Midbrain (tissue), 1 donor: ENCODE measurements around the gene LFNG.
A peak's percentile ranks its signal among the peaks of the same experiment; 100 is the strongest.

Experiments used
- DNase-seq: peaks from one replicate; lab custom pipeline; 2025; lab: John Stamatoyannopoulos, UW

LFNG gene

DNA sequence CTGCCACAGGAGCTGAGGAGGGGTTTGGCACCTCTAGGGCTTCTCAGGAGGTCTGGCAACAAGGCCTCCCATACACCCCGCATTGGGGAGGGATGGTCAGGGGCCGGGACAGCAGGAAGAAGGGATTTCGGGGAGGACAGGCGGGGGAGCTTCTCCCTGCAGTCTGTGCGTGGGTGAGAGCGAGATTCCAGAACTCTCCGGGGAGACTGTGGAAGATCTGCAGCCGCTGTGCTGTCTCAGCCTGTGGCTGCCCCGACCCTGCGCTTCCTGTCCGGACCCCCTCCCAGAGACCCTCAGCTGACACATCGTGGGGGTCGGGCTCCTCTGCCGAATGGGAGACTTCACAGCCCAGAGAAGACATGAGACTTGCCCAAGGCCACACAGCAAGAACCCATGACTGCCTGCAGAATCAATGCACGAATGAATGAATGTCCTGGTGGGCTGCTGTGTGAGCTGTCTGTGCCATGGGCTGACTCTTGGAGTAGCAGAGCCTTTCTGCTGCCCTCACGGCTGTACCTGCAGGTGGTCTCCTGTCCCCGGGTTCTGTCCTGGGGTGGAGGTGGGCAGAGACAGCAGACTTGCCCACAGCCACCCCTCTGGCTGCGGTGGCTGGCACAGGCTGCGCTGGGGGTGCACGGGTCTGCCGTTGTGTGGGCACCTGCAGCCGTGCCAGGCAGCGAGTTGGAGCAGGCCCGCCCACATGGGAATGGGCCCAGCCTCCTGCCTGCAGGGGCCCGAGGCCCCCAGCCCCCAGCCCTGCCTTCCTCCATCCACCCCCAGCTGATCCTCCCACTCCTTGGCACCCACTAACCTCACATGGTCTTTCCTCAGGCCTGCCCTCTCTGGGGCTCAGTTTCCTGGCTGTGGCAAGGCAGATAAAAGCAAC lies 16.3 kb upstream of the LFNG start:
- no peak for DNase-seq

DNA sequence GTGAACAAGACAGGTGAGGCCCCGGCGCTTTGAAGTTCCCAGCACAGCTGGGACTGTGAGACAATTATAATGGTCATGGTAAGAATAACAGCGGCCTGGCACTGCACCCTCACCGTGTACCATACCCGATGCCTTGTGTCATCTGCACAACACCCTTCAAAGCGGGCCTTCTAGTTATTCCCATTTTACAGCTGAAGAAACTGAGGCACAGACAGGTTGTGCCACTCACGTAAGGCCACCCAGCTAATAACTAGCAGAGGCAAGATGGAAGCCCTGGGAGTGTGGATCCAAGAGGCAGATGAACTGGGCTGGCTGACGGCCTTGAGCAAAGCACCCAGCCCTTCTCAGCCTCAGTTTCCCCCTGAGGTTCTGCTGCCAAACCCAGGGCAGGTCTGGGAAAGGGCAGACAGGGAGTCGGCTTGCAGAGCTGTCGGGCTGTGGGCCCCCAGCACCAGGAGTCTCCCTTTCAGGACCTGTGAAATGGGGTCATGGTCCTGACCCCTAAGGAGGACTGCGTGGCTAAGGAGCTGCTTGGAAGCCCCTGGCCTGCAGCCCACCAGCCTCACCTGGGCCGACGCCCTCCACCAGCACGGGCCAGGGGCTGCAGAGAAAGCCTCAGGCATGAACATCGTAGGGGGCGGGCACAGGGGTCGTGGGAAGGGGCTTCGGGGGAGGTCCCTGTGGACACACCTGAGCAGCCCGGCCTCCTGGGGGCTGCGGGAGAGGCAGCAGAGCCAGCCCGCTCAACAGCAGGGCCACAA lies 15.3 kb upstream of the LFNG start:
- DNase-seq, result no peak

DNA sequence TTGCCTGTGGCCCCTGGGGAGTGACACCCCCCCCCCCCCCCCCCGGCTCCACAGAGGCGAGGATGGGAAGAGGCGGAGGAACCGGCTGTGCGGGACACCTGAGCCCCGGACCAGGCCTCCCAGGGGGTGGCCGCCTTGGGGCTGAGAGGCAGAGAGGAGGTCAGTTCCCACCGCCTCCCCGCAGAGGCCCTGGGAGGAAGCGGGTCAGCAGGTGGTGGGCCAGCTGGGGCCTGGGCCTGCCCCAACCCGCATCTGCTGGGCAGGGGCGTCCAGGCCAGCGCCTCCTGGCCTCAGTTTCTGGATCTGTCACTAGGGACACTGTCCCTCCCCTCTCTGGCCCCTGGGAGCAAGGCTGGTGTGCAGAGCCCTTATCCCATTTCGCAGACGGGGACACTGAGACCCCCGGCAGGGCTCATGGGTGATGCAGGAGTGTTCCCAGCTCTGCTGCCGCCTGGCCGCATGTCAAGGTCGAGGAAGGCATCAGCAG lies 14.6 kb upstream of the LFNG start:
- no peak for DNase-seq

DNA sequence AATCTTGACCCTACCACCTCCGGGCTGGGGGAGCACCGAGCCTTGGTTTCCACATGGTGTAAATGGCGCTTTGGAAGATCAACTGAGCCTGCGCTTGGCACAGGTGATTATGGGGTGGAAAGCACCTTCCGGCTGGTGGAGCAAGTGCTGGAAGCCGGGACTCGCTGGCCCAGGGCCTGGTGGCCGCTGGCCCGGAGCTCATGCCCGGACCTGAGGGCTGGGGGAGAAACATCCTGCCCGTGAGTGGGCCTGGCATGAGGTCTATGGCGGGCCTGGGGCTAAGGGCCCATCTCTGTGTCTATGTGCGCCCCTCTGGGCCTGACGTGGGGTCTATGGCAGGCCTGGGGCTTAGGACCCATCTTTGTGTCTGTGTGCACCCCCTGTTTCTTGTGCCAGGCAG lies 14.2 kb upstream of the LFNG start:
- DNase-seq, result no peak

DNA sequence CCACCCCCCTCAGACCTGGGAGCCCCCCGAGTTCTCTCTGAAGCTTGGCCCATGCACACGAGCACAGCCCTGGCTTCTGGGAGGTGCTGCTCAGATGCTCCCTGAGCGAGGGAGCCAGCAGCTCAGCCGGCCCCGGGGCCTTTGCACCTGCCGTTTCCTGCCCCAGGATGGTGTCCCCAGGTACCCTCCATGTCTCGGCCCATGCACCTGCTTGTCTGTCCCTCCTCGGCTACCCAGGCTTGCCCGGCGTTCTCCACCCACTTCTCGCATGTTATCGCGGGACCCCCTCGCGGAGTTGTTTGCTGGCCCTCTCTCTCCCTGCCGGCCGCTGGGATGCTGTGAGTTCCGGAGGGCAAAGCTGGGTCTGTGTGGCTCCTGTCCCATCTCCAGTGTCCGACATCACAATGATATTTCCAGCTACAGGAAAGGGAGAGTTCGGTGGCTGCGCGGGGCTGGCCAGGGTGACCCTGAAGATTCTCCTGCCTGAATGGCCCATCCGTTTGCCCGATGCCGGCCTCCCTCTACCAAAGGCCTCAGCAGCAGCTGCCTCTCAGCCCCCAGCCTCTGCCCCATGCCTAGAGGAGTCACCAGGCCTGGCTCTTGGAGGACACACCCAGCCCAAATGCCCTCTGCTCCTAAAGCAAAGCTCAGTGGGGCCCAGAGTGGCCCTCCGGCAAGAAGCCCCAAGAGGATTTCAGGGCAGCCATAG lies 12.2 kb upstream of the LFNG start:
- no peak for DNase-seq

DNA sequence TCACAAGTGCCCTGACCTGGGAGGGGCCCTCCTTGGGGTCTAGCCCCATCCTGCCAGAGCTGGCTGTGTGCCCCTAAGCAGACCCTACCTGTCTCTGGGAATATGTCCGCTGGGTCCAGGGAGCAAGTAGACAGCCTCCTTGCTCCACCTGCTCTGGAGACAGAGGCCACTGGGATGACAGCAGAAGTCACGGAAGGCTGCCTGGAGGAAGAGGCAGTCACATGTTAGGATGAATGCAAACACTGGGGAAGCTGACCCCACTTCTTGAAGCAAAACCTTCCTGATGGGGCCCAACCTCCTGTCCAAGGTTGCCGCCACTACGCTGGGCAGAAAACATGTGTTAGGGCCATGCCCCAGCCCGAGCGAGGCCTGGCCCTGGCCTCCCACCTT lies 11.7 kb upstream of the LFNG start:
- no peak for DNase-seq

DNA sequence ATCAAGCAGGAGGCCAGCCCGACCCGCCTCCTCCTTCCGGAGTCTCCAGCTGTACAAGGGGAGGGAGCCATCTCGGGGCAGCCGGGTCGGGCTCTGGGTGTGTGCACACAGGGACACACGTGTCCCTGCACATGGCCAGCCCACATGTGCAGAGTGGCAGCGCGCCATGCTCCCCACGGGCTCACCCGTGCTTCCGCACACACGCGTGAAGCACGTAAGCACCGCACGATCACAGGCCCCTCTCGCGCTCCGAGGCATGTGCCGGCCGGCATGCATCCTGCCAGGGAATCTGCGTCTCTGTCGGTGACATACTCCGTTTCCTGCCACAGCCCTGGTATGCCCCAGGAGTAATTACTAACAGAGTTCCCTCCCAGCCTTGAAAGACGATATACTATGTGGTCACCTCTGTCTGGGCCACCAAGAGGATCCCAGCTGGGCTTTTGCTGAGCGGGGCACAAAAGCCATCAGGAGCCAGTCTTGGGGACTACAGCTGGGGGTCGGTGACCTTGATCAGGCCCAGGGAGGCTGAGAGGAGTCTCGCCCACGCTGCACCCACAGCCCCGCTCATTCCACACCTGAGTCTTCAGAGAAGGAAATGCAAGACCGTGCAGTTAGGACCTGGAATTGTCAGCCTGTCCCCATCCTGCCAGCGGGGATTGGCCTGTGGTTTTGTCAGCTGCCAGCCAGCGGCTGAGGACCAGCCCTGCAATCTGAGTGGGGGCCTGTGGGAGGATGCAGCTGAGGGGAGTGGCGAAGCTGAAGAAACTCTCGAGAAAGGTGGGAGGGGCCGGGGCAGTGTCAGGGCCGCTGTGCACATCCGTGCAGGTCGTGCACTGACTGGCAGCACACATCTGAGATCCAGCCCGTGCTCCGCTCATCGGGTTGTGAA lies 11.0 kb upstream of the LFNG start:
- DNase-seq, result no peak

DNA sequence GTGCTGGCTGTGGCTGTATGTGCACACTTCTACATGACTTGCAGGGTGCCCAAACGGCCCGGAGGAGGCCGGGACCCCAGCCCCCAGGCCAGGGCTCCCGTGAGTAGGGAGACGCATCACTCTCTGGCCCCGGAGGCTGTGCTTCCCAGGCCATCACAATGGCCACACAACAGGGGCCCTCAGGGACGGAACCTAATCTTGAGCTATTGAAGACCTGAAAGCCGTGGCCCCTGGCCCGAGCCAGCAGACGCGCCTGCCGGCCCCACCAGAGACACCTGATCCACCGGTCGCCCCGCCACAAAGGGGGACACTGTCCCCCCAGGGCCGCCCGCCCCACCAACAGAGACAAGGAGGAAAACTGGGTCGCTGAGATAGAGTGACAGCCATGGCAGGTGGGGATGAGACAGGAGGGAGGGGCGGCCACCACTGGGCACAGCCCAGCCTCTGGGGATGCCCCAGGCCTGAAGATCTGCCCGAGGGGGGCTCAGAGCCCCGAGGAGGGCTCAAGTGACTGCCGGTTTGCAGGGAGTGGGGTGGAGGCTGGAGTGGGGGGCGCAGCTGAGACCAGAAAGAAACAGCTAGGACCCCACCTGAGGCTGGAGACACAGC lies 10.2 kb upstream of the LFNG start:
- no peak for DNase-seq

DNA sequence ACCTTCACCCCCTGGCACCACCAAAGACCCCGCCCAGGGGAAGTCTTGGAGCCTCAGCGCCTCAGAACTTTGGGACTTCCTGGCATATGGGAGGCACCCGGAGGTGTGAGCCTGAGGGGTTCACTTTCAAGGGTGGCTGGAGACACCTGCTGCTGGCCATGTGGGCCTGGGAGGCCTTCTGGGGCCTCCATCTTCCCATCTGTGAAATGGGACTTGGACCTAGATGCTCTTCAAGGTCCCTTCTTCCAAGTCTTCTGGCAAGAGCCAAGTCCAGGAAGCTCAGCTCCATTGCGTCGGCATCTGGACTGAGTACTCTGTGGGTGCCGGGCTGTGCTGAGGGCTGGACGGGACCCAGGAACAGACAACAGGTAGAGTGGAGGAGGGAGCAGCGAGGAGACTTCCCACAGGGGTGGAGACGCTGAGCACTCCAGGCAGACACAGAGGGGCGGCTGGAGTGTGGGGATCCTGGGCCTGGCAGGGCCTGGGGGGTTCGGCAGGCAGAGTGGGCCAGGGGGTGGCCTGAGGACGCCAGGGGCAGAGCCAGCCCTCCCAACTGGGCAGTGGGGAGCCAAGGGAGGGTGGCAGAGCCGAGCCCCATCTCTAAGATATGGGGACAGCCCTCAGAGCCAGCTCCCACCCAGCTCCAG lies 9.3 kb upstream of the LFNG start:
- DNase-seq, result no peak

DNA sequence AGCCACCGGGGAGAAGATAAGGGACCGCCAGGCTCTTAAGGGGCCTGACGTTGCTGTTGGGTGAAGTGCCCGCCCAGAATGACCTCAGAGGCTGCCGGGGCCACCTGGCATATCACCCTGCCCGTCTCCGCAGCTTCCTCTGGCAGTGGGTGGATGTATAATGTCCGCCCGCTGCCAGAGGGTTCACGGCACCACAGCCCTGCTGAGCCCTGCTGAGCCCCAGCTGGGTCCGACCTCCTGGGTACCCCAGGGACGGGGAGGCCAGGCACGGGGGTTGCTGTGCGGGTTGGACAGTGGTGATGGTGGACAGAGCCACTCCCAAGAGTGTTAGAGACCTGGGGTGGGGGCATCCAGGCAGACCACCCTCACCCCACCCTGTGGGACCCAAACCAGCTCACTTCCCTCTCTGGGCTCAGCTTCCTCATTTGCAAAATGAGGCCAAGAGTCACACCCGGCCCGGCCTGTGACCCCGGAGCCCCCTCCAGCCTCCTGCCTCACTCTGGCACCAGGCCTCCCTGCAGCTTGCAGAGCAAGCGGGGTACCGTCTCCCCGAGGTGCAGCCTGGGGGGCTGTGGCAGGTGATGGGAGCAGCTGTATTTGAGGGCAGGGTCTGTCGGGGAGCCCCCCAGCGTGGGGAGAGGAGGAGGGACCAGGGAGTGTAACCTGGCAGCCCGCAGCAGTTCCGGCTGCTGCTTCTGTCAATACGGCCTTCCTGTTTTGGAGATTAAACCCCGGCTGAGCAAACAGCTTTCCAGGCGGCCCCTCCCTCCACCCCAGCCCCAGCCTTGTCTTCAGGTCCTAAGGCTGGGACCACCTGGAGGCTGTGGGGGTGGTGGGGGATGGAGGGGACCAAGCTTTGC lies 8.4 kb upstream of the LFNG start:
- no peak for DNase-seq

DNA sequence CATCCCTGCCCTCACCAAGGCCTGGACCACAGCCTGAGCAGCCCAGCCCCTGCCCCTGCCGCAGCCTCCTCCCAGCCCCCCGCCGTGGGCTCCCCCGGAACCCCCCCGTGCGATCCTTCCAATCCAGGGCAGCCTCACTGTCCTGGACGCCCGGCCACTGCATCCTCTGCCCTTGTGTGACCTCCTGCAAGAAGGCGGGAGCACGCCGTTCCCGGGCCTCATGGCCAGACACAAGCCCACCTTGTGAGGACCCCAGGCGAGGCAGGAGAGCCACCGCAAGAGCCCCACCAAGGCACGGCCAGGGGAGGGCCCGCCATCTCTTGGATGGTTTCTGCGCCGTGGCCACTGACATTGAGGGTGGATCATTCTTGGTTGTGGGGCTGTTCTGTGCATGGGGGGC lies 7.8 kb upstream of the LFNG start:
- DNase-seq, result no peak

DNA sequence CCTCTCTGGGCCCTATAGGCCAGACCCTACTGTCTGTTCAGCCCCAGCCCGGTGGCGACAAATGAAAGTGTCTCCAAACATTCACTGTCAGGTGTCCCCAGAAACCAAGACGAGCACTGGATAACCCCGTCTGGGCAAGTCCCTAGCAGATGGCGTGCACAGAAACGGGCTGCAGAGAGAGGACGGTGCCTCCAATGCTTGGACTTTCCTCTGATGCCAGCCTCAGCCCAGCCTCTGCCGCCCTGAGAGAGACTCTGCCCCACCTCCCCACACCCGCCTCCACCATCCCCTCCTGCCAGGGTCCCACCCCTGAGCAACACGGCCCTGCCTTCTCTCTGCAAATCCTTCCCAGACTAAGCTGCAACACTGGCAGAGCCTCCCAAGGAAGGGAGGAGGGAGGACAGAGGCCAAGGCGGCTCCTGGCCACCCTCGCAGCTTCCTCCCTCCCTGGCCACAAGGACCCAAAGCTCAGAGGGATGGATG lies 7.4 kb upstream of the LFNG start:
- DNase-seq, result peak; percentile 10

DNA sequence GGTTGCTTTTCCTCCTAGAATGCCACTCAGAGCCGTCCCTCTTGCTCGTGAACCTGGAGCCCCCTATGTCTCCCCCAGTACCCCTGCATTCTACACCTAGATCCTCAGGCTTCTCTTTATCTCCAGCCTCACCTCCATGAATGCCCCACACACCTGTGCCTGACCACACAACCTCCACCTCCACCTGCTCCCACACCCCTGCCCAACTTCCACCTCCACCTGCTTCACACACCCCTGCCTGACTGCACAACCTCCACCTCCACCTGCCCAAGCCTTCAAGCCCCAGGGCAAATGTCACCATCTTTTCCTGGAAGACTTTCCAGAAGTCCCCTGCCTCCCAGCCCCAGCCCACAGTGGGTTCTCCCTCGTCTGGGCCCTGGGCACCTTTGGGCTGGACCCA lies 6.9 kb upstream of the LFNG start:
- no peak for DNase-seq

DNA sequence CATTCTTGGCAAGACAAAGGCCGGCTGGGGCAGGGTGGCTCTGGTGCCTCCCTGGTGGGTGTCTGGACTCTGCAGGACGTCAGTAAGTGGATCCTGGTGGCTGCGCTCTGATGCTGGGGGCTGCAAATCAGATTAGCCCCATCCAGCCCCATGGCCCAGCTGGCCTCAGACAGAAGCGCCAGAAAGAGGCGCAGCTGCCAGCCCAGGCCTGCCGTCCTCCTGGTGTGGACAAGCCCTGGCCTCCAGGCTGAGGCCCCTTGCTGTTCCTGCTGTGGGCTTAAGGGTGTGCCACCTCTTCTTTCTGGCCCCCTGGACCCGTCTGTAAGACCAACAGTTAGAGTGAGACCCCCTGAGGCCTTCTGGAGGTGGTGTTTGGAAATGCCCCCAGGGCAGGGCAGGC lies 5.9 kb upstream of the LFNG start:
- no peak for DNase-seq

DNA sequence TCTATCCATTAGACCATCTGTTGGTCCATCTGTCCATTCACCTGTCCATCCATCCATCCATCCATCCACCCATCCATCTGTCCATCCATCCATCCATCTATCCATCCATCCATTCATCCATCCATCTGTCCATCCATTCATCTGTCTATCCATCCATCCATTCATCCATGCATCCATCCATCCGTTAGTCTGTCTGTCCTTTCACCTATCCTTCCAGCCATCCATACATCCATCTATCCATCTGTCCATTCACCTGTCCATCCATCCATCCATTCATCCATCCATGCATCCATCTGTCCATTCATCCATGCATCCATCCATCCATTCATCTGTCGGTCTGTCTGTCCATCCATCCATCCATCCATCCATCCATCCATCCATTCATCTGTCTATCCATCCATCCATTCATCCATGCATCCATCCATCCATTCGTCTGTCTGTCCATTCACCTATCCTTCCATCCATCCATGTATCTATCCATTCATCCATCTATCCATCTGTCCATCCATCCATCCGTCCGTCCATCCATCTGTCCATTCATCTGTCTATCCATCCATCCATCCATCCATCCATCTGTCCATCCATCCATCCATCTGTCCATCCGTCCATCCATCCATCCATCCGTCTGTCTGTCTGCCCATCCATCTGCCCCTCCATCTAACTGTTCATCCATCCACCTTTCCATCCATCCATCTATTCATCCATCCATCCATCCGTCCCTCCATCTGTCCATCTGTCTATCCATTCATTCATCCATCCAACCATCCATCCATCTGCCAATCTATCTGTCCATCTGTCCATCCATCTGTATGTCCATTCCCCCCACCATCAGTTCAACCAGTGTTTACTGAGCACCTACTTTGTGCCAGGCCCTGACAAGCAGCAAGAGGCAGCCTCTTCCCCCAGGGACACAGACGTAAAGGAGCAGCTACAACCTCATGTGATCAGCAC lies 4.8 kb upstream of the LFNG start:
- DNase-seq, result no peak

DNA sequence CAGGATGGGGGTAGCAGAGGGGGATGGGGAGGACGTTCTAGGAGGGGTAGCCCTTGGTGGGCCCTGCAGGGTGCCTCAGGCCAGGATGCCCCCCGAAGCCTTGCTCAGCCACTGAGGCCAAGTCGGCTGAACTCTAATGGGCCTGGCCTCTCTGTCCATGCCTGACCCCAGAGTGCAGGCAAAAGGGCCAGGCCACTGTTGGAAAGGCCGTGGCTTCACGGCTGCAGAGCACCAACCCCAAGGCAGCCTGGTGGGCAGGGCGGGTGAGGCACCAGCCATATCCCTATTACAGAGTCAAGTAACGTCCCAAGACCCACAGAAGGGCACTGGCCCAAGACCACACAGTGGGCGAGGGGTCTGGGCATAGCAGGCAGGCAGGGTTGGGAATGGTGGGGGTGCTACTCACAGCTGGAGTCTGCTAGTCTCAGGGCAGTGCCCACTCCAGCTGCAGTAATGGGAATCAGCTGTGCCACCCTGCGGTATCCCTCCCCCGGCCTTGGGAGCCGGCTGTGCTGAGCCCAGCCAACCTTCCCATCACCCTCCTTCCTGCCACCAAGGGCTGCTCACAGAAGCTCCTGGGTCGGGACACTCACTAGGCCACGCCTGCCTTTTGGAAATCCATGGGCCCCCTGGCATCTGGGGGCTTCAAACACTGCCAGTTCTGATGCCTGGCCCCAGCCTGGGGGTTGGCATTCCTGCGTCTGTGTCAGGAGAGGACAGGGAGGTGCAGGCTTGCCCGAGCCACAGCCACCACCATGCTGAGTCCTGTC lies 4.0 kb upstream of the LFNG start:
- no peak for DNase-seq

DNA sequence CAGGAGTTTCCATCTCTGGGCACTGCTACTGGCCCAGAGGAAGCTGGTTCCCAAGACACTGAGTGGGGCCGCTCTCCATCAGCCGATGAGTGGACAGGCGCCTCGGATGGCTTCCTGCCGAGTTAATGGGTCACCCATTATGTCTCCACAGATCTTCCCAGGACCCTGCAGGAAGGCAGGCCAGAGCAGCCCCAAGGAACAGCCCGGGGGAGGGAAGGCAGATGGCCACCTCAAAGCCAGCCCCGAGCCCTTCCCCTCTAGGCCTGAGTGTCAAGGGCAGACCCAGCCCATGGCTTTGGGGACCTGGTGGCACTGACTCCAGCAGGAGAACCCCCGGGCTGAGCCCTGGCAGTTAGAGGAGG lies 3.4 kb upstream of the LFNG start:
- DNase-seq, result no peak

DNA sequence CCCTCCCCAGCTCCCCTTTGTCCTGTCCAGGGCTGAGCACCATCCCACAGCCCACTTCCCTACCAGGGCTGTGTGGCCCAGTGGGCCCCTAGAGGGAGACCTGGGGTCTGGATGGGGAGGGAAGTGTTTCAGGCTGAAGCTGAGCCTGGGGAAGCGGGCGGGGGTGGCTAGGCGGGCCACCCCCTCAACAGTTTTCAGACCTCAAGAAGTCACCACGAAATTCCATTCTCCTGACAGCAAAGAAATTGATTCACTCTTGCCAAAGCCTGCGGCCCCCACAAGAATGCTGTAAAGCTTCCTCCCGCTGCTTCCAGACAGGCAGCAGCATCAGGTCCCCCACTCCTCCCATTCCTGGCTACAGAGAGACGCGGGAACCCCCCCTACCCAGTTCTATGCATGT lies 2.5 kb upstream of the LFNG start:
- no peak for DNase-seq
